ENCODE measurements around the gene CTDP1.
"Not testable (repeated sequence)": the region's sequence is repeated elsewhere in the genome, so short reads cannot be mapped to it uniquely, and the experiment has no call there.

The CTDP1 gene

GRCh38 chr18:79682894-79683625 lies 3.5 kb downstream of the CTDP1 start:
- DNase-seq, result no peak

- DNase-seq, result no peak
Measured at GRCh38 chr18:79683626-79684282, 4.2 kb downstream of the CTDP1 start.

GRCh38 chr18:79684283-79684631 lies 4.7 kb downstream of the CTDP1 start:
- no peak for DNase-seq

- DNase-seq, result no peak
Measured at GRCh38 chr18:79684787-79685186, 5.2 kb downstream of the CTDP1 start.

- DNase-seq, result no peak
Measured at GRCh38 chr18:79685281-79685680, 5.7 kb downstream of the CTDP1 start.

- DNase-seq, result no peak
Measured at GRCh38 chr18:79685971-79686370, 6.4 kb downstream of the CTDP1 start.

- no peak for DNase-seq
Measured at GRCh38 chr18:79687806-79688205, 8.2 kb downstream of the CTDP1 start.

- DNase-seq, result no peak
Measured at GRCh38 chr18:79690071-79690470, 10.5 kb downstream of the CTDP1 start.

- no peak for DNase-seq
Measured at GRCh38 chr18:79690586-79691482, 11.2 kb downstream of the CTDP1 start.

GRCh38 chr18:79692056-79692455 lies 12.5 kb downstream of the CTDP1 start:
- DNase-seq, result no peak

- no peak for DNase-seq
Measured at GRCh38 chr18:79692886-79693285, 13.3 kb downstream of the CTDP1 start.

- no peak for DNase-seq
Measured at GRCh38 chr18:79693561-79694205, 14.1 kb downstream of the CTDP1 start.

- DNase-seq, result not testable (repeated sequence)
Measured at GRCh38 chr18:79694206-79694894, 14.7 kb downstream of the CTDP1 start.

- DNase-seq, result no peak
Measured at GRCh38 chr18:79694895-79695213, 15.3 kb downstream of the CTDP1 start.

- no peak for DNase-seq
Measured at GRCh38 chr18:79695269-79695668, 15.7 kb downstream of the CTDP1 start.

GRCh38 chr18:79695856-79696850 lies 16.6 kb downstream of the CTDP1 start:
- no peak for DNase-seq

GRCh38 chr18:79697178-79697577 lies 17.6 kb downstream of the CTDP1 start:
- DNase-seq, result no peak

- DNase-seq, result no peak
Measured at GRCh38 chr18:79697976-79698375, 18.4 kb downstream of the CTDP1 start.

GRCh38 chr18:79698668-79699335 lies 19.2 kb downstream of the CTDP1 start:
- DNase-seq, result no peak

- no peak for DNase-seq
Measured at GRCh38 chr18:79699653-79700052, 20.1 kb downstream of the CTDP1 start.

- DNase-seq, result no peak
Measured at GRCh38 chr18:79702906-79703305, 23.3 kb downstream of the CTDP1 start.
